Stomach (tissue), 9 donors: ENCODE data around the gene NCMAP. TPM values are rescaled to one million over a fixed set of nuclear protein-coding genes. Genes with fewer than 3 reads are reported as not detected.
A peak's percentile ranks its signal among the peaks of the same experiment; 100 is the strongest.
"Not testable (repeated sequence)": the region's sequence is repeated elsewhere in the genome, so short reads cannot be mapped to it uniquely, and the experiment has no call there.

Experiments used
- DNase-seq, 2 donors: peaks; one replicate each; pipeline versions ENCODE4 v3.0.0 to v3.0.0-alpha.2; 2013 to 2019
- H3K27ac ChIP-seq, 5 donors: fragments of 200-600 bp in 4 of 5; sonication (generic) in 4 of 5; one replicate each; pipeline ENCODE4 v1.5.1; 2013 to 2019; ENCODE audit warnings: mild to moderate bottlenecking in 1 of 5, moderate library complexity in 1 of 5
- H3K27me3 ChIP-seq, 3 donors: fragments of 200-600 bp; sonication (generic); one replicate each; pipeline ENCODE4 v1.5.1; 2017 to 2019; ENCODE audit warnings: mixed run types in 1 of 3
- H3K36me3 ChIP-seq, 4 donors: fragments of 200-600 bp; sonication (generic); 1 replicate in 3 of 4; 2 replicates in 1 of 4; pipeline ENCODE4 v1.5.1; 2016 to 2019
- H3K4me1 ChIP-seq, 4 donors: fragments of 200-600 bp; sonication (generic); one replicate each; pipeline ENCODE4 v1.5.1; 2016 to 2019
- H3K4me3 ChIP-seq, 4 donors: fragments of 200-600 bp; sonication (generic) in 3 of 4; one replicate each; pipeline ENCODE4 v1.5.1; 2016 to 2019; ENCODE audit warnings: mild to moderate bottlenecking in 1 of 4
- H3K9me3 ChIP-seq, 4 donors: fragments of 200-600 bp; sonication (generic); one replicate each; pipeline ENCODE4 v1.5.1; 2016 to 2019
- CTCF ChIP-seq, 7 experiments: fragments of 450-650 bp in 4 of 7; fragments of 200-600 bp in 3 of 7; sonication (generic) in 3 of 7; IDR thresholded peaks; one replicate each; pipeline ENCODE4 v1.5.1; 2016 to 2019; ENCODE audit warnings: antibody characterized with exemption in 7 of 7, control low read depth in 2 of 7, mild to moderate bottlenecking in 1 of 7
- EP300 ChIP-seq: sonication (generic); formaldehyde crosslinking; IDR thresholded peaks from one replicate; pipeline ENCODE4 v1.6.1; 2017; ENCODE audit warnings: antibody characterized with exemption
- POLR2A ChIP-seq, 4 donors: fragments of 450-650 bp; IDR thresholded peaks; one replicate each; pipeline ENCODE4 v1.6.1; 2016; ENCODE audit warnings: antibody characterized with exemption in 4 of 4, control low read depth in 2 of 4, mild to moderate bottlenecking in 1 of 4, moderate library complexity in 1 of 4
- POLR2AphosphoS5 ChIP-seq, 3 donors: sonication (generic); formaldehyde crosslinking; IDR thresholded peaks; one replicate each; pipeline ENCODE4 v1.6.1; 2016; ENCODE audit warnings: antibody characterized with exemption in 3 of 3
- WGBS, 5 donors: extraction: QIAGEN DNeasy Blood & Tissue Kit in 3 of 5; methylation state at CpG; one replicate each; pipeline versions ENCODE4 v1.1.5 to v1.1.7; 2013 to 2018; 5-methylcytosine and 5-hydroxymethylcytosine counted together
- intact Hi-C: fragments of 100-400 bp; cut with DNase I; formaldehyde crosslinking; loops from one replicate; pipeline ENCODE4 v1.15.1; 2023; ENCODE audit warnings: low total_unique reads
- polyA plus RNA-seq, 3 donors: library from polyadenylated mRNA; stranded (reverse); fragments of 200-250 nt; gene quantifications; one replicate each; pipeline ENCODE4 v1.2.3, GENCODE V29; 2013
- total RNA-seq, 5 donors: library from RNA; depleted of rRNA; stranded (reverse); fragments of >200 nt; gene quantifications; one replicate each; pipeline versions ENCODE4 v1.1.0 to v1.2.3, GENCODE V29; 2014 to 2016
- donor health status: healthy with polysubstance abuse.
- donor health status: Bipolar disorder and iron deficiency.
- donor health status: healthy.

Gene NCMAP
- total and polyA plus RNA-seq, 8 donors: 0.29 to 9.3 (median 4.1) TPM

DNA sequence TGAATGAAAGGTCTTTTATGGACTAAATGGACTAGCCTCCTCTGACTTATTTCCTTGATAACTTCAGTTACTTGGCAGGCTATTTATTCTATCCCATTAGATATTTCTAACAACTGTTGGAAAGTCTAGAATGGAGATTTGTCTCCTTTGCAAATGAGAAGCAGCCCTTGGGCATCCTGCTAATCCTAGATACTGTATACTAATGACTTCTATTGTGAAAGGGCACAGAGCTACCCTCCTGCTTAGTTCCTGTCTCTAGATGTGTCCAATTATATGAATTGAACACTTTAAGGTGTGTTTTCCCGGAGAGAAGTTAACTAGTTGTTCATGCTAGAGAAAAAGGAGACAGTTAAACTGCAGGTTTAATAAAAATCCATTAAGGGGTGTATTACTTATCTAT is 10.2 kb upstream of the NCMAP start:
- TF ChIP-seq POLR2A (IDR thresholded peaks at IDR 0.05): no peak
- TF ChIP-seq CTCF (IDR thresholded peaks at IDR 0.05): no peak
- TF ChIP-seq POLR2AphosphoS5 (IDR thresholded peaks at IDR 0.05): no peak
- no peak for TF ChIP-seq EP300
- Histone ChIP-seq H3K4me1 (peaks cover 10 to 20% (median 12%) of the 10 kb centered on the region in 4 donors), H3K27me3 (no peaks in the 10 kb centered on the region), H3K4me3 (no peak overlapping the region), H3K27ac (peak overlapping the region in 1 of 5 donors; percentile 6), H3K9me3 (no peaks in the 10 kb centered on the region), H3K36me3 (no peaks in the 10 kb centered on the region)
- intact Hi-C loops: no loop called here
- DNase-seq: no peak
- 44 to 67% (median 56%) methylated on average over 1 of the region's 1 CpG for WGBS, 5 donors

DNA sequence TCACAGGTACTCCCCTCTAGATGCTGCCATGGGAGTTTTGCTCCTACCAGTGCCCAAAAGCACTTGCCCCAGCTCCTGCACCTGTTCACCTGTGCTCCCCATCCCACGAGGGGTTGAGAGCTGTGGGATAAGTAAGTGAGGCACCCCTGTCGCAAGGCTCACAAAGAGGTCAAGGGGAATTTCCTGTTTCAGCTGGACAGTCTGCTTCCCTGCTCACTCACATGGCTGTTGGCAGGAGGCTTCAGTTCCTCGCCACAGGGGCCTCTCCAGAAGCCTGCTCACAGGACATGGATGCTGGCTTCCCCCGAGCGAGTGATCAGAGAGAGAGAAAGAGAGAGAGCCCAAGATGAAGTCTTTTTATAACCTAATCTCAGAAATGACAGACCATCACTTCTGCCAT is 8.7 kb upstream of the NCMAP start:
- WGBS, 5 donors: 71 to 88% (median 81%) methylated on average over 5 of the region's 5 CpGs
- Histone ChIP-seq H3K4me1 (peaks cover 0 to 11% (median 5%) of the 10 kb centered on the region in 4 donors), H3K27ac (no peak overlapping the region), H3K36me3 (no peaks in the 10 kb centered on the region), H3K9me3 (no peaks in the 10 kb centered on the region), H3K27me3 (peaks cover 0 to 6% (median 0%) of the 10 kb centered on the region in 3 donors), H3K4me3 (no peak overlapping the region)
- TF ChIP-seq POLR2AphosphoS5 (IDR thresholded peaks at IDR 0.05) (no peak), POLR2A (IDR thresholded peaks at IDR 0.05) (no peak), CTCF (IDR thresholded peaks at IDR 0.05) (no peak), EP300 (no peak)
- DNase-seq: peak in 1 of 2 donors; percentile 11
- intact Hi-C loops: no loop called here

GRCh38 chr1:24548070-24548469 is 7.8 kb upstream of the NCMAP start:
- WGBS, 5 donors: 64 to 76% (median 69%) methylated on average over 3 of the region's 3 CpGs
- Histone ChIP-seq H3K4me1 (peaks cover 0 to 9% (median 3%) of the 10 kb centered on the region in 4 donors), H3K36me3 (no peaks in the 10 kb centered on the region), H3K4me3 (no peak overlapping the region), H3K9me3 (no peaks in the 10 kb centered on the region), H3K27ac (no peak overlapping the region), H3K27me3 (peaks cover 0 to 6% (median 0%) of the 10 kb centered on the region in 3 donors)
- intact Hi-C loops: no loop called here
- TF ChIP-seq POLR2AphosphoS5 (IDR thresholded peaks at IDR 0.05) (no peak), POLR2A (IDR thresholded peaks at IDR 0.05) (no peak), EP300 (no peak), CTCF (IDR thresholded peaks at IDR 0.05) (no peak)
- DNase-seq: no peak

GRCh38 chr1:24549210-24549609 is 6.7 kb upstream of the NCMAP start:
- intact Hi-C loops: not testable (repeated sequence)
- 62 to 82% (median 70%) methylated on average over 5 of the region's 5 CpGs for WGBS, 5 donors

DNA sequence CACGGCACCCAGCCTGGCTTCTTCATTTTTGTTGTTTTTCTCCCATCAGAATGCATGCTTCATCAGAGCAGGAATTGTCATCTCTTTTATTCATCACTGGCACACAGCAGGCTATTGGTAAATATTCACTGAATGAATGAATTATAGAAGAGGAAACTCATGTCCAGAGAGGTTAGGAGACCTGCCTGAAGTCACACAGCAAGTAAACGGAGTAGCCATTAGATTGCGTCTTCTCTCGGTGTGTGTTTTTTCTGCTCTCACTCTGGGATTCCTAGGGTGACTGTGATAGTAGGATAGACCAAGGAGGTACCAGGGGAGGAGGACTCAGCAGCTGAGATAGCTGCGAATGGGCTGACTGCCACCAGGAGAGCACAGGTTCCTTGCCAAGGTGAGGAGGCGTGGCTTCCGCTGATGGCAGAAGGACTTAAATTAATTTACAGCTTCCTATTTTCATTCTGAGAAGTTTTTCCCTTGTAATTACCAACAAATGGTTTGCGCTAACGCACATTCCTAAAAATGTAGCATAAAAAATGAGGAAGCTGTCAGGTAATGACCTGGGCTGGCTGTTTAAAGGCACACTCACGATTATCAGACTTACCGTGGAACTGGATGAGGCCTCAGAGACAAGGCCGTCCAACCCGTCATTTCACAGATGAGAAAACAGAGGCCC is 4.5 kb upstream of the NCMAP start:
- TF ChIP-seq CTCF (IDR thresholded peaks at IDR 0.05) (no peak), EP300 (no peak), POLR2A (IDR thresholded peaks at IDR 0.05) (no peak), POLR2AphosphoS5 (IDR thresholded peaks at IDR 0.05) (no peak)
- peaks cover 7 to 24% (median 15%) of the 10 kb centered on the region in 4 donors for H3K4me1 ChIP-seq
- intact Hi-C loops: no loop called here
- no peak overlapping the region for H3K27ac ChIP-seq
- H3K4me3 ChIP-seq: no peak overlapping the region
- H3K27me3 ChIP-seq: peaks cover 5 to 35% (median 10%) of the 10 kb centered on the region in 3 donors
- no peaks in the 10 kb centered on the region for H3K36me3 ChIP-seq
- peak; percentile 37 to 55 for DNase-seq
- H3K9me3 ChIP-seq: no peaks in the 10 kb centered on the region
- WGBS, 5 donors: 61 to 68% (median 62%) methylated on average over 13 of the region's 13 CpGs

More at GRCh38 chr1:24549210-24549609, 6.7 kb upstream of the NCMAP start:
- H3K27me3 ChIP-seq: peaks cover 0 to 13% (median 0%) of the 10 kb centered on the region in 3 donors
- not testable (repeated sequence) for H3K9me3 ChIP-seq, H3K27ac ChIP-seq, H3K4me3 ChIP-seq, H3K36me3 ChIP-seq, H3K4me1 ChIP-seq
- DNase-seq: peak in 1 of 2 donors; percentile 9
